Astrocyte (in vitro differentiated cells and primary cell): ENCODE data around the gene TENT5C. TPM values are rescaled to one million over a fixed set of nuclear protein-coding genes. Genes with fewer than 3 reads are reported as not detected.

Experiments used
- DNase-seq: peaks from one replicate; pipeline ENCODE4 v3.0.0-alpha.2; 2010; ENCODE audit warnings: low read depth
- FAIRE-seq: peaks from 2 replicates; lab custom pipeline; 2011; peaks lifted over from hg19 to GRCh38; lab: Jason Lieb, UNC
- H2AFZ ChIP-seq: 2 replicates; pipeline ENCODE4 v1.6.0; 2012; ENCODE audit warnings: low read depth, low read length, inconsistent platforms
- H3K27ac ChIP-seq: 2 replicates; pipeline ENCODE4 v1.5.1; 2011; ENCODE audit warnings: low read depth, low read length, inconsistent platforms
- H3K27me3 ChIP-seq: 2 replicates; pipeline ENCODE4 v1.6.0; 2011; ENCODE audit warnings: low read length, inconsistent platforms; ENCODE audit not compliant: insufficient read depth
- H3K36me3 ChIP-seq: 2 replicates; pipeline ENCODE4 v1.5.1; 2011; ENCODE audit warnings: low read length, inconsistent platforms; ENCODE audit not compliant: insufficient read depth
- H3K4me1 ChIP-seq: 2 replicates; pipeline ENCODE4 v1.5.1; 2011; ENCODE audit warnings: low read length, inconsistent platforms; ENCODE audit not compliant: insufficient read depth
- H3K4me2 ChIP-seq: 2 replicates; pipeline ENCODE4 v1.6.0; 2012; ENCODE audit warnings: low read length, inconsistent platforms
- H3K4me3 ChIP-seq: 2 replicates; pipeline ENCODE4 v1.5.1; 2011; ENCODE audit warnings: low read depth, mild to moderate bottlenecking, low read length, inconsistent platforms; ENCODE audit not compliant: insufficient read depth
- H3K79me2 ChIP-seq: 2 replicates; pipeline ENCODE4 v1.6.0; 2012; ENCODE audit warnings: mild to moderate bottlenecking, low read length, inconsistent platforms; ENCODE audit not compliant: insufficient read depth
- H3K9ac ChIP-seq: 2 replicates; pipeline ENCODE4 v1.6.0; 2012; ENCODE audit warnings: mild to moderate bottlenecking, low read length, inconsistent platforms
- H3K9me3 ChIP-seq: 2 replicates; pipeline ENCODE4 v1.5.1; 2012; ENCODE audit warnings: low read depth, mild to moderate bottlenecking, low read length, inconsistent platforms; ENCODE audit not compliant: insufficient read depth
- H4K20me1 ChIP-seq: 2 replicates; pipeline ENCODE4 v1.6.0; 2012; ENCODE audit warnings: low read length, inconsistent platforms; ENCODE audit not compliant: insufficient read depth
- H3K27ac Mint-ChIP-seq: one replicate; pipeline ENCODE4 v1.8.0; 2021; ENCODE audit warnings: mild to moderate bottlenecking, mixed read lengths; ENCODE audit not compliant: unreplicated experiment
- H3K27me3 Mint-ChIP-seq: one replicate; pipeline ENCODE4 v1.8.0; 2021; ENCODE audit warnings: low read depth, mixed read lengths; ENCODE audit not compliant: unreplicated experiment
- H3K36me3 Mint-ChIP-seq: one replicate; pipeline ENCODE4 v1.8.0; 2021; ENCODE audit warnings: low read depth, mixed read lengths; ENCODE audit not compliant: unreplicated experiment
- H3K4me1 Mint-ChIP-seq: one replicate; pipeline ENCODE4 v1.8.0; 2021; ENCODE audit warnings: low read depth, mixed read lengths; ENCODE audit not compliant: unreplicated experiment
- H3K4me3 Mint-ChIP-seq: one replicate; pipeline ENCODE4 v1.8.0; 2021; ENCODE audit warnings: mild to moderate bottlenecking, moderate library complexity, mixed read lengths; ENCODE audit not compliant: unreplicated experiment
- H3K9me3 Mint-ChIP-seq: one replicate; pipeline ENCODE4 v1.8.0; 2021; ENCODE audit warnings: mild to moderate bottlenecking, mixed read lengths; ENCODE audit not compliant: unreplicated experiment
- CTCF ChIP-seq: IDR thresholded peaks from 2 replicates; pipeline ENCODE4 v1.5.1; 2011; ENCODE audit warnings: low read depth, mild to moderate bottlenecking, inconsistent platforms, low read length, moderate library complexity; ENCODE audit not compliant: insufficient read depth
- EZH2 ChIP-seq: IDR thresholded peaks from 2 replicates; pipeline ENCODE4 v1.6.1; 2012; ENCODE audit warnings: mild to moderate bottlenecking, low read length, inconsistent platforms; ENCODE audit not compliant: insufficient read depth
- total RNA-seq: library from RNA; stranded (reverse); gene quantifications from 2 replicates; pipeline ENCODE4 v1.2.1, GENCODE V29; 2021

The TENT5C gene
- total RNA-seq, 1 donor from 2014 or later: 0.77 TPM

GRCh38 chr1:117613249-117613968, 7.6 kb downstream of the TENT5C start:
- peaks cover 7% of the 10 kb centered on the region for H3K4me1 ChIP-seq
- Mint-ChIP-seq H3K36me3 (no peaks in the 10 kb centered on the region), H3K9me3 (no peaks in the 10 kb centered on the region), H3K27me3 (peaks cover 40% of the 10 kb centered on the region), H3K4me1 (peaks cover 33% of the 10 kb centered on the region), H3K27ac (peak overlapping the region; percentile 15), H3K4me3 (no peak overlapping the region)
- H2AFZ ChIP-seq: no peak overlapping the region
- H3K9ac ChIP-seq: no peak overlapping the region
- no peaks in the 10 kb centered on the region for H3K9me3 ChIP-seq
- no peak for FAIRE-seq
- H3K36me3 ChIP-seq: no peaks in the 10 kb centered on the region
- no peak overlapping the region for H3K4me3 ChIP-seq
- no peak overlapping the region for H3K27ac ChIP-seq
- DNase-seq: peak; percentile 55
- no peaks in the 10 kb centered on the region for H3K79me2 ChIP-seq
- H3K27me3 ChIP-seq: peaks cover 2% of the 10 kb centered on the region
- peak overlapping the region; percentile 34 for H3K4me2 ChIP-seq
- no peaks in the 10 kb centered on the region for H4K20me1 ChIP-seq
- TF ChIP-seq EZH2: no peak
- no peak for TF ChIP-seq CTCF

- DNase-seq: no peak
- H4K20me1 ChIP-seq: no peaks in the 10 kb centered on the region
- no peak overlapping the region for H3K4me2 ChIP-seq
- Mint-ChIP-seq H3K27me3 (peaks cover 35% of the 10 kb centered on the region), H3K4me1 (peaks cover 33% of the 10 kb centered on the region), H3K9me3 (no peaks in the 10 kb centered on the region), H3K27ac (peak overlapping the region; percentile 15), H3K36me3 (no peaks in the 10 kb centered on the region), H3K4me3 (no peak overlapping the region)
- H3K4me1 ChIP-seq: peaks cover 7% of the 10 kb centered on the region
- H3K9me3 ChIP-seq: no peaks in the 10 kb centered on the region
- H3K9ac ChIP-seq: no peak overlapping the region
- H3K27me3 ChIP-seq: peaks cover 2% of the 10 kb centered on the region
- H3K36me3 ChIP-seq: no peaks in the 10 kb centered on the region
- TF ChIP-seq EZH2: no peak
- no peak for TF ChIP-seq CTCF
- no peak overlapping the region for H3K4me3 ChIP-seq
- H3K79me2 ChIP-seq: no peaks in the 10 kb centered on the region
- no peak overlapping the region for H3K27ac ChIP-seq
- no peak for FAIRE-seq
- no peak overlapping the region for H2AFZ ChIP-seq
Observed at GRCh38 chr1:117613969-117614729, 8.3 kb downstream of the TENT5C start.
